ENCODE measurements around the gene PRC1. TPM values are rescaled to one million over a fixed set of nuclear protein-coding genes. Genes with fewer than 3 reads are reported as not detected.

Gene PRC1
- polyA plus RNA-seq, 4 donors = 72.3 to 84.4 (median 75.4) TPM

DNA sequence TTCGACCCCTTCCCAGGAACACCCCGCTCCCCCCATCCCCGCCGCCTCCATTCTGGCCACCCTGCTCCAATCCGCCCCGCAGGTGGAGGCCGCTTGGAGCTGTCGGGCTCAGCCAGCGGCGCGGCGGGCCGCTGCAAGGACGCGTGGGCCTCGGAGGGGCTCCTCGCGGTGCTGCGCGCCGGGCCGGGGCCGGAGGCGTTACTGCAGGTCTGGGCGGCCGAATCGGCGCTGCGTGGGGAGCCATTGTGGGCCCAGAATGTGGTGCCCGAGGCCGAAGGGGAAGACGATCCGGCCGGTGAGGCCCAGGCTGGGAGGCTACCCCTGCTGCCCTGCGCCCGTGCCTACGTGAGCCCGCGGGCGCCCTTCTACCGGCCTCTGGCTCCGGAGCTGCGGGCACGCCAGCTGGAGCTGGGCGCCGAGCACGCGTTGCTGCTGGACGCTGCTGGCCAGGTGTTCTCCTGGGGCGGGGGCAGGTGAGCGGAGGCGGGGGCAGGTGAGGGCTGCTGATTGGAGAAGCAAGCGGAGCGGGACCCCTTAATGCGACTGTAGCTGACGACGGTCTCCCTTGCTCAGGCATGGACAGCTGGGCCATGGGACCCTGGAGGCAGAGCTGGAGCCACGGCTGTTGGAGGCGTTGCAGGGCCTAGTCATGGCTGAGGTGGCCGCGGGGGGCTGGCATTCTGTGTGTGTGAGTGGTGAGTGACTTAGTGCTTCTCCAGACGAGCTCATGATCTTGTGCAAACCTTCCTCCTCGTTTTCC, 37.1 kb downstream of the PRC1 start:
- peak in 3 of 4 donors; percentile 7 to 21 (median 16) for DNase-seq (ENCODE audit: low read depth in 4 of 4, low spot score in 2 of 4)

DNA sequence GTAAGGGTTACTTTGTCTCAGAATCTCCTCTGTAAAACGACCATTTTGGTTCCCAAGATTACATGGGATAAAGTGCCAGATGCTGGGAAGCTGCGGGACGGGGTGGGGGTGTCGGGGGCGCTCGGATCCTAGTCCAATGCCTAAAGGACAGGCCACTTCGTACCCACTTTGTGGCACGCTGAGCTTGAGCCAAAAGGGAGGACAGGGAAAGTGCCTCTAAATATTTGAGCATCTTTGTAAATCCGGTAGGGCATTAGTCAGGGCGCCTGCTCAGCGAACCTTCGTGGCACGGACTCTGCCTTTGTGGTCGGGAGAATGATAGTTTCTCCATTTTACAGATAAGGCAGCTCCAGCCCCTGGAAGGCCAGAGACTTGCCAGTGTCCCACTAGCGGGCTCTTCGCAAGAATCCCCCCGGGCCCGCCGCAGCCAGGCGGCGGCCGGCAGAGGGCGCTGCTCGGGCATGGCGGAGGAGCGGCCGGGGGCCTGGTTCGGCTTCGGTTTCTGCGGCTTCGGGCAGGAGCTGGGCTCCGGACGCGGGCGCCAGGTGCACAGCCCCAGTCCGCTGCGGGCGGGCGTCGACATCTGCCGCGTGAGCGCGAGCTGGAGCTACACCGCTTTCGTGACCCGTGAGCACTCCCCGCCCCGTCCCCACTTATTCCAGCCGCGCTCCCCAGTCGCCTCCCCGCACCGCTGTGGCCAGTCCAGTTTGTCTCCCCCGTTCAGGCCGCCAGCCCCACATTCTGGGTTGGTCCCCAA, 37.9 kb downstream of the PRC1 start:
- DNase-seq (ENCODE audit: low read depth in 4 of 4, low spot score in 2 of 4) = peak in 3 of 4 donors; percentile 48 to 72 (median 55)

DNA sequence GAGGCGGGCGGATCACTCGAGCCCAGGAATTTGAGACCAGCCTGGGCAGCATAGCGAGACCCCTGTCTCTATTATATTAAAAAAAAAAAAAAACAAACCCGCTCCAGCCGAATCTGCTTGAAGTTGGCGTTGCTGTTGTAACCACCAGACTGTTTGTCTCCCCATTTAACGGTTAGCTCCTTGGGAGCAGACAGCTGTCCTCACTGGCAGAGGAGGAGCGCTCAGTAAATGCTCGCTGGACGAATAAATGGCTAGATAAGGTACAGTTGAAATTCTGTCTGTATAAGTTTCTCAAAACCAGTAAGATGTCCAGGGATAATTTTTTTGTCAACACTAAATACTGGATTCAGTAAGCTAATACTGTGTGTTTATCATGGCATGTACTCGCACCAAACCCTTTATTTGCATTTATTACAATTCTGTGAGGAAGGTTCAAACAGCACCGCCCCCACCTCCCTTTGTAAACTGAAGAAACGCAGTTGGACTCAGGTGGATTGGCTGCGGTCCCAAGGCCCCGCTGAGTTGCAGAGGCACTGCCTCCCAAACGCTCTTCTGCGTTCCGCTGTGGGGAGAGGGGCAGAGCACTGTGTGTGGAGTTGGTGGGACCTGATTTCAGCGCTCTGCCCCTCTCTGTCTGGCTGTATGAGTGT, 38.6 kb downstream of the PRC1 start:
- DNase-seq (ENCODE audit: low read depth in 4 of 4, low spot score in 2 of 4) = no peak

DNA sequence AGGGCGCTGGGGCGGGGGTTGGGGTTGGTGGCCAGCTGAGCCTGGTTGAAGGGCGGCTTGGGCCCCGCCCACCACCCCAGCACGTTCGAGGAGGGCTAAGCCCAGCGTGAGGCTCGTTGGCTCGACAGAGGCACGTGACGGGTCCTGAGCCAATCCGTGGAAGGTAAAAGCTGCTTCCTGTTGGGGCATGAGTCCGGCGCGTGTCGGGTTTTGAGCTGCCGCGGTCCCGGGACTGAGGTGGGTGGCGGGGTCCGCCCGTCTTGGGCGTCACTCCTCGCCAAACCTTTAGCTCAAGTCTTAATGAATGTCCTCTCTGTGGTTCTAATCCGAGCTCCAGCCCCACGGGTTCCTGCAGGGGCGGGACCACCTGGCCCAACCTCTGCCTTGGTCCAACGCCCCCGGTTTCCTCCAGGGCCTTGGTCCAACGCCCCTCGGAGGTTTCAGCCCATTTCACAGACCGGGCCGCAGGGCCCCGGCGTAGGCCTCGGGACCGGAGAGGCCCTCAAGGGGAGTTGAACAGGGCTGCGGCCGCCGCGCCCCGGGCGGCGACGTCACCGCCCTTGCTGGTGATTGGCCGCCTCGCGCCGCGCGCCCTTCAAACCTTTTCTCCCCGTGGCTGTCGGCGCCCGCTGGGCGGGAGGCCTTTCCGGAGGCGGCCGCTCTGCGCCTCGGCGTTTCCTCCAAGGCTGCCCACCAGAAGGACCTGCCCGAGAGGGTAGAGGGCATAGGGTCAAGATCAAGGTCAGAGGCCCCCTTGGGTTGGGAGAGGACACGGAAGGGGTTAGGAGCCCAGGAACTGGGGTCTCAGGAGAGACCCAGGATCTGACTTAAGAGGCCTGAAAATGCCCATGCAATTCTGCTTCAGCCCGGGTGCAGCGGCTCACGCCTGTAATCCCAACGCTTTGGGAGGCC, 39.4 kb downstream of the PRC1 start, which contains the start of gene RCCD1:
Gene RCCD1, plus strand, starts transcription at position 173 of the 912 bp plus-strand sequence. CDS start 1,851 bp downstream, outside the sequence.
- peak in 3 of 4 donors; percentile 76 to 91 (median 82) for DNase-seq (ENCODE audit: low read depth in 4 of 4, low spot score in 2 of 4)

DNA sequence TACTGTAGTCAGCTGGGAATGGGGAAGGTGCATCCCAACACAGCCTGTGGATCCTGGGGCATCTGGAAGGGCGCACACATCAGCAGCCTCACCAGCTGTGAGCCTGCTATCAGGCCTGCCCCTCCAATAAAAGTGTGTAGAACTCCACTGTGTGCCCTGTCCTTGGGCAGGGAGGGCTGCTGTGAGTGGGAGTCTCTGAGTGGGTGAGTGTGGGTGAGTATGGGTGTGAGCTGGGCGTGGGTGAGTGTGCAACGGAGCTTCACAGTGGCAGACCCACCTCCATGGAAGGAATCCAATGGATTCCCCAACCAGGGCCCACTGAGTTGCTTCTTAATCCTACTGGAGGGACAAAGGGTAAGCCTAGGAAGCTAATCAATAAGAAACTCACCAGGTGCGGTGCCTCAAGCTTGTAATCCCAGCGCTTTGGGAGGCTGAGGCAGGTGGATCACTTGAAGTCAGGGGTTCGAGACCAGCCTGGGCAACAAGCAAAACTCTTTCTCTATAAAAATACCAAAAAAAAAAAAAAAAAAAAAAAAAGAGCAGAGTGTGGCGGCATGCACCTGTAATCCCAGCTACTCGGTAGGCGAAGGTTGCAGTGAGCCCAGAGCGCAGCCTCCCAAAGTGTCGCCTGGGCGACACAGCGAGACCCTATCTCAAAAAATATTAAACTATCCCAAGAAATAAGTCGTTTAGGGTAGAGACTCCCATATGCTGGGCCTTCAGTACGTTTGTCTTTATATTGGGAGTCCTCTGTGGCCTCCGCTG, 40.2 kb downstream of the PRC1 start:
- no peak for DNase-seq (ENCODE audit: low read depth in 4 of 4, low spot score in 2 of 4)

DNA sequence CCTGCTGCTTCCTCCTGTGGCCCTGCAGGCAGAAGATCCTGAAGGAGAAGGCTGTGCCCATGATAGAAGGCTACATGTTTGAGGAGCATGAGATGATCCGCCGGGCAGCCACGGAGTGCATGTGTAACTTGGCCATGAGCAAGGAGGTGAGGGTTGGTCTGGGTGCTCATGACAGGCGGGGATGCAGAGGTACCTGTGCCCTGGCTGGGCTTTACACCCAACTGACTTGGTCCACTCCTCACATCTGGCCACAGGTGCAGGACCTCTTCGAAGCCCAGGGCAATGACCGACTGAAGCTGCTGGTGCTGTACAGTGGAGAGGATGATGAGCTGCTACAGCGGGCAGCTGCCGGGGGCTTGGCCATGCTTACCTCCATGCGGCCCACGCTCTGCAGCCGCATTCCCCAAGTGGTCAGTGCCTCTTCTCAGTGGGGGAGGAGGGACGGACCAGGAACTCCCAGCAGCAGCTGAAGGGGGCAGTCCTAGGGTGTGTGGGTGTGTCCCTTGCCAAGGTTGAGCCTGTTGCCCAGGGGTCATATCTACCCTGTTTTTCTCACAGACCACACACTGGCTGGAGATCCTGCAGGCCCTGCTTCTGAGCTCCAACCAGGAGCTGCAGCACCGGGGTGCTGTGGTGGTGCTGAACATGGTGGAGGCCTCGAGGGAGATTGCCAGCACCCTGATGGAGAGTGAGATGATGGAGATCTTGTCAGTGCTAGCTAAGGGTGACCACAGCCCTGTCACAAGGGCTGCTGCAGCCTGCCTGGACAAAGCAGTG, 41.2 kb downstream of the PRC1 start:
- DNase-seq (ENCODE audit: low read depth in 4 of 4, low spot score in 2 of 4) = no peak

DNA sequence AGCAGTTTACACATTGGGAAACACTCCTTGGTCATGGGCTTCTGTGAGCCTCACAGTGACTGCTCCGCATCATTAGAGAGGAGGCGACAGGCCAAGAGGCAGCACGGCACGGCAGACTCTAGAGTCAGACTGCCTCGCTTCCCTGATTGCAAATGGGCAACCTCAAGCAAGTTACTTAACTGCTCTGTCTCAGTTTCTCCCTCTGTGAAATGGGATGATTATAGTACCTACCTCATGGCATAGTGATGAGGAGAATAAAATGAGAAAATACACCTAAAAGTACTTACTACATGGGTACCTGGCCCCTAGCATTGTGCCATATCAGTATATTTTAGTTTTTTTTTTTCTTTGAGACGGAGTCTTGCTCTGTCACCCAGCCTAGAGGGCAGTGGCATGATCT, 43.7 kb downstream of the PRC1 start:
- no peak for DNase-seq (ENCODE audit: low read depth in 4 of 4, low spot score in 2 of 4)

DNA sequence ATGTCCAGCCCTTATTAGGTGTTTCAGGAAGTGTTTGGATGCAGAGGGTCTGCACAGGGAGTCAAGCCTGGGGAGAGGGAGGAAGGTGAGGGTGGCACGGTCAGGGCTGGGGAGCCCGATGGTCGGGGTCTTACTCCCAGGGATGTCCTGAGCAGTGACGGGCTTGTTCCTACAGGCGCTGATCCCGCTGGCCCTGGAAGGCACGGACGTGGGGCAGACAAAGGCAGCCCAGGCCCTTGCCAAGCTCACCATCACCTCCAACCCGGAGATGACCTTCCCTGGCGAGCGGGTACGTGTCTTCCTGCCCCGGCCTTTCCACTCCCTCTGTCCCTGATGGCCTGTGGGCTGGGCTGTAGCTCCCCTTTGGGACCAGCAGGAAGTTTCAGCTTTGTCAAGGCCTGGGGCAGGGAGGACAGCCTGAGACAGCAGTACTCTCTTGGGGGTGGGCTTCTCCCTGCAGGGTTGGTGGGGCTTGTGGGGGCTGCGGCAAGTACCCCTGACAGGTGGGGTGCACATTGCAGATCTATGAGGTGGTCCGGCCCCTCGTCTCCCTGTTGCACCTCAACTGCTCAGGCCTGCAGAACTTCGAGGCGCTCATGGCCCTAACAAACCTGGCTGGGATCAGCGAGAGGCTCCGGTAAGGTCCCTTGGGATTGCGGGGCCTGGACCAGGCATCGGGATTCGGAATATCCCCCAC, 44.2 kb downstream of the PRC1 start:
- DNase-seq (ENCODE audit: low read depth in 4 of 4, low spot score in 2 of 4) = no peak

DNA sequence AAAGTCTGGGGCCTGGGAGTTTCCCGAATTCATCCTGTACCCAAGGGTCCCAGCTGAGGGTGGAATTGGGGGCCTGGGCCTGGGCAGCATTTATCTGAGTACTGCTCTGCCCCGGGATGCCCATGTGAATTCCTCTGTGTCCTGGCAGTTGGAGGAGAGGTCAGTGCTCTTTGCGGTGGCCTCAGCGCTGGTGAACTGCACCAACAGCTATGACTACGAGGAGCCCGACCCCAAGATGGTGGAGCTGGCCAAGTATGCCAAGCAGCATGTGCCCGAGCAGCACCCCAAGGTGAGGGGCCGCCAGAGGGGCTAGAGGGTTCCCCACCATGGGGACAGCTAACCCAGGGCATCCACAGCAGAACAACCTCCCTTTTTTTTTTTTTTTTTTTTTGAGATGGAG, 45.8 kb downstream of the PRC1 start:
- no peak for DNase-seq (ENCODE audit: low read depth in 4 of 4, low spot score in 2 of 4)

DNA sequence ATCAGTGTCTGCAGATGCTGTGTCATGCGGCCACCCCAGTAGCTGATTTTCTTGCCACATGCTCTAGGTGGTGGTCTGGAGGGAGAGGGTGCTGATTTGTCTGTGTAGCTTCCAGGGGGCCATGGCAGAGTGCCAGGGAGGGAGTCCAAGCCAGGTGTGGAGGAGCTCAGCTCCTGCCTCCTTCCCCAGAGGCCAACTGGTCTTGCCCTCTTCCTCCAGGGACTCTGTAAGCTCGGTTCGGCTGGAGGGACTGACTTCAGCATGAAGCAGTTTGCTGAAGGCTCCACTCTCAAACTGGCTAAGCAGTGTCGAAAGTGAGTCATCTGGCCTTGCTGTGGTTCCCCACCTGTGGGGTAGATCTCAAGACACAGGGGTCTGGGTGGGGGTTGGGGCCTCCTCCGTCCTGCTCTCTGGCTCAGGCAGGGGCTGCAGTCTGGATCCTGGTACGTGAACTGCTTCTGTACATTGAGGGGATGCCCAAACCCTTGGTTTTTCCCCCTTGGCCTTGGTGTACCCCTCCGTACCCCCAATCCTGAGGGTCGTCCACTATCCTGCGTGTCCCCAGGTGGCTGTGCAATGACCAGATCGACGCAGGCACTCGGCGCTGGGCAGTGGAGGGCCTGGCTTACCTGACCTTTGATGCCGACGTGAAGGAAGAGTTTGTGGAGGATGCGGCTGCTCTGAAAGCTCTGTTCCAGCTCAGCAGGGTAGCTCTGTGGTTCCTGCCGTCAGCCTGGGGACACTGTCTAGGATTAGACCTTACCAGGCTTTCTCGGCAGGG, 46.6 kb downstream of the PRC1 start:
- no peak for DNase-seq (ENCODE audit: low read depth in 4 of 4, low spot score in 2 of 4)

DNA sequence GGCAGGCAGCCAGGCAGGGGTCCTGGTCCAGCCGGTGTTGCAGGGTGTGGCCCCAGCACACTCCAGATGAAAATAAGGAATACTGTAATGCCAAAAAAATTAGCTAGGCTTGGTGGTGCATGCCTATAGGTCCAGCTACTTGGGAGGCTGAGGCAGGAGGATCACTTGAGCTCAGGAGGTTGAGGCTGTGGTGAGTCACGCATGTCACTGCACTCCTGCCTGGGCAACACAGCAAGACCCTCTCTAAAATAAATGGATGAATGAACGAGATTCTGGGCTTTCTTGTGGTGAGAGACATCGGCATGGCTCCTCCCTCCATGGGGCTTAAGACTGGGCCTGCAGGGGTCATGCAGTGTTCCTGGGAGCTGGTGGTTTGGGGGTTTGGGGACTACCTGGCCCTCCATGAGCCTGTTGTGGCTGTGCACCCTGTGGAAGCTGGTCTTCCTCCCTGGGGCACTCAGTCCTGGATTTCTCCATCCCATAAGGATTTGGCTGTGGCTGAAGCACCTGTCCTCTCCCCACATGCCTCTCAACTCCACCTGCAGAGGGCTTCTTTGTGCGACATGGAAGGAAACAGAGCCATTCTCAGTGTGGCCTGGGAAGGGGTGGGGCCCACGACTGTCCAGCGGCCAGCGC, 47.3 kb downstream of the PRC1 start:
- DNase-seq (ENCODE audit: low read depth in 4 of 4, low spot score in 2 of 4) = no peak

DNA sequence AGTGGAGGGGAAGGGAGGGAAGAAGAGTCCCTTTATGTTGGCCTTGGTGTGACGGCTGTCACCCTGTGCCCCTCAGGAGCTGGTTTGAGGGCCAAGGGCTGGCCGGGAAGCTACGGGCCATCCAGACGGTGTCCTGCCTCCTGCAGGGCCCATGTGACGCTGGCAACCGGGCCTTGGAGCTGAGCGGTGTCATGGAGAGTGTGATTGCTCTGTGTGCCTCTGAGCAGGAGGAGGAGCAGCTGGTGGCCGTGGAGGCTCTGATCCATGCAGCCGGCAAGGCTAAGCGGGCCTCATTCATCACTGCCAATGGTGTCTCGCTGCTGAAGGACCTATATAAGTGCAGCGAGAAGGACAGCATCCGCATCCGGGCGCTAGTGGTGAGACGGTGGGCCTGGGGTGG, 47.8 kb downstream of the PRC1 start:
- no peak for DNase-seq (ENCODE audit: low read depth in 4 of 4, low spot score in 2 of 4)

DNA sequence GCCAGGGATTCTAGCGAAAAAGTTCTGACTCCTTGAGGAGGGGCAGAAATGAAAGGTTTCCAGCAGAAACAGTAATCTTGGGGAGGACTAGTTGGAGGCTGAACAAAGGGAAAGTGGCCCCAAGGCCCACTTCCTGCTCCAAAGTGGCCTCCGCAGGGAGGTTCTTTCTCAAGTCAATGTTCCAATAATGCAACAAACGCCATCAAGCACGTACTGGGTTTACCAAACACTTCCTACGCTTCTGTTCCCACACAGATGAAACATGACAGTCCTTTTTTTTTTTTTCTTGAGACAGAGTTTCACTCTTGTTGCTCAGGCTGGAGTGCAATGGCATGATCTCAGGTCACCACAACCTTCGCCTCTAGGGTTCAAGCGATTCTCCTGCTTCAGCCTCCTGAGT, 49.2 kb downstream of the PRC1 start:
- DNase-seq (ENCODE audit: low read depth in 4 of 4, low spot score in 2 of 4) = no peak

DNA sequence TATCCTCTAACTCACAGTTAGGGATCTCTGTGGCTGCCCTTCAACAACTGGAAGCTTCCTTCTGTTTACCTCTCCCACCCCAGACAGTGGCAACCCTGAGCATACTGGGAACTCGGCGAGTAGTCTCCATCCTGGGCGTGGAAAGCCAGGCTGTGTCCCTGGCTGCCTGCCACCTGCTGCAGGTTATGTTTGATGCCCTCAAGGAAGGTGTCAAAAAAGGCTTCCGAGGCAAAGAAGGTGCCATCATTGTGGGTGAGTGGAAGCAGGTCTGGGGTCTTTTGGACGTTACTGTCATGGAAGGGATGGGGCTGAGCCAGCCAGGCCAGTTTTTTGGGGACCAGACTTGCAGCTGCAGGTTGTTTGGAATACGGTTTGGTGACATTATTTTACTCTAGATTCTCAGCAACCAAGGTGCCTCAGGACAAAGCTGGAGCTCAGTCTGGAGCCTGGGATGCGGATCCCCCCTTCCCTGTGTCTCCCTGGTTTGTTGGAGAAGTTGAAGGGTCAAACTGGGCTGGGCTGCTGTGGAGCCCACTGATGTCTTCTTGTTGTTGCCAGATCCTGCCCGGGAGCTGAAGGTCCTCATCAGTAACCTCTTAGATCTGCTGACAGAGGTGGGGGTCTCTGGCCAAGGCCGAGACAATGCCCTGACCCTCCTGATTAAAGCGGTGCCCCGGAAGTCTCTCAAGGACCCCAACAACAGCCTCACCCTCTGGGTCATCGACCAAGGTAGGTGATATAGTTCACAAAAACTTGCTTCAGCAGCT, 51.8 kb downstream of the PRC1 start:
- no peak for DNase-seq (ENCODE audit: low read depth in 4 of 4, low spot score in 2 of 4)

DNA sequence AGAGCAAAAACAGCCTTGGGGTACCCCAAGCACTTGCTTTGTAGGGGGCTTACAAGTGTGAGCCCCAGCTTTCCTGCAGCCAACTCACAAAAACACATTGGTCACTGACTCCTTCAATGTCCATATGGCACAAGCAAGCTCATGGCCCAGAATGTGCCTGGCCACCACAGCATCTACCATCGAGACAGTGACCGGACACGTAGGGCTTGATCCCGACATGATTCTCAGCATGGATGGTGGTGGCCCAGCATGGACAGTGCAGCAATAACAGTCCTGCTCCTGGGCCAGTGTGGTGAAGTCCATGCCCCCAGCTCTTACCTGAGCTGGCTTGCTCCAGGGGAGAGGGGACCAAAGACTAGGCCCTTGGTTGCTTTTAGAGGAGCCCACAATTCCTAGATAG, 53.3 kb downstream of the PRC1 start:
- DNase-seq (ENCODE audit: low read depth in 4 of 4, low spot score in 2 of 4) = no peak

DNA sequence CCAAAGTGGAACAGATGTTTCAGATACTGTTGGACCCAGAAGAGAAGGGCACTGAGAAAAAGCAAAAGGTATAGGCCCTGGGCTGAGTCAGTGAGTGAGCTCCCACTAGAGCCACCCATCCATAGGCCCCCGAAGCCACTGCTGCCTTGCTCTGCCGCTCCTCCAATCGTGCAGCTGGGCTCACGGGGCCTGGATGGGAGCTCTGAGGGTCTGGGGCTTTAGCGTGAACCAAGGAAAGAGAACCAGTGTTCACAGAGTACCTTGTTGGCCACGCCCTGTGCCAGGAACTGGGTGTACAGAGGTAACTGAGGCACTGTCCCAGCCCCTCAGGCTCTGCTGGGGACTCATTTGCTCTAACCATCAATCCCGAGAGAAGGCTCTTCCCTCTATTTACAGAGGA, 54.6 kb downstream of the PRC1 start:
- no peak for DNase-seq (ENCODE audit: low read depth in 4 of 4, low spot score in 2 of 4)

All from left renal cortex interstitium (tissue), 4 donors.